ENCODE data around the gene VPS26A.

The VPS26A gene

GRCh38 chr10:69181433-69181832 lies 57.5 kb downstream of the VPS26A start:
- DNase-seq (ENCODE audit: low read depth), result no peak
- peak overlapping the region; percentile 99 for H3K4me3 ChIP-seq (ENCODE audit: low read depth, low read length)
- no peak for TF ChIP-seq CTCF (conservative IDR thresholded peaks at IDR 0.05; ENCODE audit: low read depth, low read length)

- TF ChIP-seq CTCF (conservative IDR thresholded peaks at IDR 0.05; ENCODE audit: low read depth, low read length), result no peak
- no peak for DNase-seq (ENCODE audit: low read depth)
- no peak overlapping the region for H3K4me3 ChIP-seq (ENCODE audit: low read depth, low read length)
Observed at GRCh38 chr10:69182005-69182404, 58.0 kb downstream of the VPS26A start.

GRCh38 chr10:69186524-69186923 lies 62.5 kb downstream of the VPS26A start:
- no peak for TF ChIP-seq CTCF (conservative IDR thresholded peaks at IDR 0.05; ENCODE audit: low read depth, low read length)
- DNase-seq (ENCODE audit: low read depth), result no peak
- H3K4me3 ChIP-seq (ENCODE audit: low read depth, low read length), result no peak overlapping the region

GRCh38 chr10:69201045-69201444 lies 77.1 kb downstream of the VPS26A start:
- no peak for TF ChIP-seq CTCF (conservative IDR thresholded peaks at IDR 0.05; ENCODE audit: low read depth, low read length)
- H3K4me3 ChIP-seq (ENCODE audit: low read depth, low read length), result no peak overlapping the region
- DNase-seq (ENCODE audit: low read depth), result peak; percentile 76

GRCh38 chr10:69202332-69202731 lies 78.4 kb downstream of the VPS26A start:
- peak; percentile 87 for DNase-seq (ENCODE audit: low read depth)
- no peak overlapping the region for H3K4me3 ChIP-seq (ENCODE audit: low read depth, low read length)
- no peak for TF ChIP-seq CTCF (conservative IDR thresholded peaks at IDR 0.05; ENCODE audit: low read depth, low read length)

- no peak for DNase-seq (ENCODE audit: low read depth)
- H3K4me3 ChIP-seq (ENCODE audit: low read depth, low read length), result no peak overlapping the region
- TF ChIP-seq CTCF (conservative IDR thresholded peaks at IDR 0.05; ENCODE audit: low read depth, low read length), result no peak
Observed at GRCh38 chr10:69208761-69209160, 84.8 kb downstream of the VPS26A start.

GRCh38 chr10:69209787-69210484 lies 86.0 kb downstream of the VPS26A start:
- TF ChIP-seq CTCF (conservative IDR thresholded peaks at IDR 0.05; ENCODE audit: low read depth, low read length), result no peak
- H3K4me3 ChIP-seq (ENCODE audit: low read depth, low read length), result no peak overlapping the region
- DNase-seq (ENCODE audit: low read depth), result no peak
